ENCODE results near the gene SH3RF2.
"Not testable (repeated sequence)": the region's sequence is repeated elsewhere in the genome, so short reads cannot be mapped to it uniquely, and the experiment has no call there.

The SH3RF2 gene

GRCh38 chr5:145948047-145948446 lies 11.7 kb downstream of the SH3RF2 start:
- no peak for DNase-seq (ENCODE audit: low spot score)

- DNase-seq (ENCODE audit: low spot score) = no peak
Observed at GRCh38 chr5:145948921-145949320, 12.5 kb downstream of the SH3RF2 start.

- no peak for DNase-seq (ENCODE audit: low spot score)
Observed at GRCh38 chr5:145949474-145949873, 13.1 kb downstream of the SH3RF2 start.

- DNase-seq (ENCODE audit: low spot score) = no peak
Observed at GRCh38 chr5:145951071-145951470, 14.7 kb downstream of the SH3RF2 start.

- DNase-seq (ENCODE audit: low spot score) = no peak
Observed at GRCh38 chr5:145953202-145953601, 16.8 kb downstream of the SH3RF2 start.

- not testable (repeated sequence) for DNase-seq (ENCODE audit: low spot score)
Observed at GRCh38 chr5:145954140-145954539, 17.8 kb downstream of the SH3RF2 start.

GRCh38 chr5:145957388-145957787 lies 21.0 kb downstream of the SH3RF2 start:
- no peak for DNase-seq (ENCODE audit: low spot score)

- DNase-seq (ENCODE audit: low spot score) = no peak
Observed at GRCh38 chr5:145958436-145958835, 22.1 kb downstream of the SH3RF2 start.

- DNase-seq (ENCODE audit: low spot score) = no peak
Observed at GRCh38 chr5:145960166-145960565, 23.8 kb downstream of the SH3RF2 start.

GRCh38 chr5:145960848-145961600 lies 24.6 kb downstream of the SH3RF2 start:
- DNase-seq (ENCODE audit: low spot score) = no peak

GRCh38 chr5:145962001-145962400 lies 25.6 kb downstream of the SH3RF2 start:
- no peak for DNase-seq (ENCODE audit: low spot score)

GRCh38 chr5:145964008-145964407 lies 27.6 kb downstream of the SH3RF2 start:
- DNase-seq (ENCODE audit: low spot score) = not testable (repeated sequence)

- DNase-seq (ENCODE audit: low spot score) = no peak
Observed at GRCh38 chr5:145965804-145966203, 29.4 kb downstream of the SH3RF2 start.

GRCh38 chr5:145967296-145967695 lies 30.9 kb downstream of the SH3RF2 start:
- DNase-seq (ENCODE audit: low spot score) = no peak

GRCh38 chr5:145968970-145969713 lies 32.8 kb downstream of the SH3RF2 start:
- no peak for DNase-seq (ENCODE audit: low spot score)

- DNase-seq (ENCODE audit: low spot score) = no peak
Observed at GRCh38 chr5:145969714-145970092, 33.3 kb downstream of the SH3RF2 start.

- no peak for DNase-seq (ENCODE audit: low spot score)
Observed at GRCh38 chr5:145971108-145971507, 34.7 kb downstream of the SH3RF2 start.

GRCh38 chr5:145971701-145972100 lies 35.3 kb downstream of the SH3RF2 start:
- no peak for DNase-seq (ENCODE audit: low spot score)

- no peak for DNase-seq (ENCODE audit: low spot score)
Observed at GRCh38 chr5:145975001-145975360, 38.6 kb downstream of the SH3RF2 start.

GRCh38 chr5:145975361-145976066 lies 39.1 kb downstream of the SH3RF2 start:
- DNase-seq (ENCODE audit: low spot score) = no peak

- DNase-seq (ENCODE audit: low spot score) = no peak
Observed at GRCh38 chr5:145976431-145977155, 40.2 kb downstream of the SH3RF2 start.

- DNase-seq (ENCODE audit: low spot score) = no peak
Observed at GRCh38 chr5:145978171-145978570, 41.8 kb downstream of the SH3RF2 start.
